GM23248 (cell line): Measurements from ENCODE around the gene REPIN1.

Source experiments
- EZH2 ChIP-seq: fragments of 200-600 bp; sonication (generic); IDR thresholded peaks from 2 replicates; pipeline ENCODE4 v1.6.1; 2018; ENCODE audit warnings: antibody characterized with exemption, mild to moderate bottlenecking; ENCODE audit not compliant: insufficient read depth, poor library complexity, severe bottlenecking
- EZH2phosphoT487 ChIP-seq: fragments of 200-600 bp; sonication (generic); IDR thresholded peaks from 2 replicates; pipeline ENCODE4 v1.6.1; 2018; ENCODE audit warnings: antibody characterized with exemption, moderate library complexity, mild to moderate bottlenecking, low read depth; ENCODE audit not compliant: insufficient read depth

GRCh38 chr7:150417239-150417638, 48.6 kb downstream of the REPIN1 start:
- TF ChIP-seq EZH2 = no peak
- TF ChIP-seq EZH2phosphoT487 = no peak
